ENCODE data around the gene PP2D1. TPM values are rescaled to one million over a fixed set of nuclear protein-coding genes. Genes with fewer than 3 reads are reported as not detected.

PP2D1 gene
- total and polyA plus RNA-seq, 2 donors (not counting 3 experiments of a cell fraction or from before 2014, with no cell fraction given) = not detected

GRCh38 chr3:20059929-20060328 is 47.9 kb upstream of the PP2D1 start:
- H2AFZ ChIP-seq (ENCODE audit: low read depth, low read length) = no peak overlapping the region
- no peaks in the 10 kb centered on the region for H3K9me1 ChIP-seq (replicated peaks; ENCODE audit: control insufficient read depth, extremely low read depth, insufficient read depth, low read length)
- FAIRE-seq = no peak
- dilution Hi-C loops (cut with MboI; ENCODE audit: extremely low pct_ligation_motif_present, low sequenced_read_pairs) (no loop called here), intact Hi-C loops (cut with micrococcal nuclease) (no loop called here)
- no peaks in the 10 kb centered on the region for H3K9me3 ChIP-seq (replicated peaks; ENCODE audit: control insufficient read depth, insufficient read depth, low read length)
- H3K79me2 ChIP-seq (ENCODE audit: control insufficient read depth, insufficient read depth, low read length) = no peaks in the 10 kb centered on the region
- no peaks in the 10 kb centered on the region for H3K27me3 ChIP-seq (ENCODE audit: control insufficient read depth in 2 of 2, insufficient read depth in 2 of 2, low read length in 2 of 2)
- no peak overlapping the region for H3K27ac ChIP-seq (ENCODE audit: insufficient read depth, low read depth, low read length)
- peaks cover 26% of the 10 kb centered on the region for H3K4me1 ChIP-seq (ENCODE audit: control insufficient read depth, extremely low read depth, insufficient read depth, low read length)
- H3K4me3 ChIP-seq (replicated peaks in 1 of 3; ENCODE audit: insufficient read depth in 1 of 3, low read depth in 1 of 3, low read length in 3 of 3) = no peak overlapping the region
- H3K36me3 ChIP-seq (ENCODE audit: control insufficient read depth in 2 of 2, extremely low read depth in 1 of 2, insufficient read depth in 2 of 2, low read length in 2 of 2) = no peaks in the 10 kb centered on the region
- CTCF ChIA-PET = no interaction called here
- H3K4me2 ChIP-seq (ENCODE audit: insufficient read depth, low read length) = no peak overlapping the region
- TF ChIP-seq MAX (IDR thresholded peaks at IDR 0.05; ENCODE audit: insufficient read depth, insufficient read length) (no peak), CTCF (IDR thresholded peaks at IDR 0.05; ENCODE audit: extremely low read depth in 1 of 2, insufficient read depth in 1 of 2, low read depth in 1 of 2, low read length in 2 of 2) (no peak), EZH2 (IDR thresholded peaks at IDR 0.05; ENCODE audit: borderline replicate concordance, low read depth, low read length, severe bottlenecking) (no peak), GATA2 (IDR thresholded peaks at IDR 0.05; ENCODE audit: insufficient read depth, insufficient read length, low read depth, low read length) (no peak), POLR2AphosphoS5 (IDR thresholded peaks at IDR 0.05; ENCODE audit: insufficient read depth, low read depth, low read length) (no peak), JUN (IDR thresholded peaks at IDR 0.05; ENCODE audit: borderline replicate concordance, insufficient read depth, insufficient read length, low read depth) (no peak)
- POLR2A ChIA-PET = no interaction called here
- no peak overlapping the region for H3K9ac ChIP-seq (replicated peaks; ENCODE audit: extremely low read depth, insufficient read depth, low read length)
- H4K20me1 ChIP-seq (replicated peaks; ENCODE audit: control insufficient read depth, extremely low read depth, insufficient read depth, low read length) = no peaks in the 10 kb centered on the region
- BruUV-seq (replicated peaks) = no TSS peak
- no peak for DNase-seq (ENCODE audit: low read depth, low spot score)
